Fibroblast of skin of scalp (primary cell): ENCODE data around the gene MORN1.
"Not testable (repeated sequence)": the region's sequence is repeated elsewhere in the genome, so short reads cannot be mapped to it uniquely, and the experiment has no call there.

Experiments used
- DNase-seq: peaks from one replicate; pipeline ENCODE4 v3.0.0-alpha.2; 2013

The MORN1 gene

GRCh38 chr1:2335721-2336455 lies 55.5 kb downstream of the MORN1 start:
- no peak for DNase-seq

DNA sequence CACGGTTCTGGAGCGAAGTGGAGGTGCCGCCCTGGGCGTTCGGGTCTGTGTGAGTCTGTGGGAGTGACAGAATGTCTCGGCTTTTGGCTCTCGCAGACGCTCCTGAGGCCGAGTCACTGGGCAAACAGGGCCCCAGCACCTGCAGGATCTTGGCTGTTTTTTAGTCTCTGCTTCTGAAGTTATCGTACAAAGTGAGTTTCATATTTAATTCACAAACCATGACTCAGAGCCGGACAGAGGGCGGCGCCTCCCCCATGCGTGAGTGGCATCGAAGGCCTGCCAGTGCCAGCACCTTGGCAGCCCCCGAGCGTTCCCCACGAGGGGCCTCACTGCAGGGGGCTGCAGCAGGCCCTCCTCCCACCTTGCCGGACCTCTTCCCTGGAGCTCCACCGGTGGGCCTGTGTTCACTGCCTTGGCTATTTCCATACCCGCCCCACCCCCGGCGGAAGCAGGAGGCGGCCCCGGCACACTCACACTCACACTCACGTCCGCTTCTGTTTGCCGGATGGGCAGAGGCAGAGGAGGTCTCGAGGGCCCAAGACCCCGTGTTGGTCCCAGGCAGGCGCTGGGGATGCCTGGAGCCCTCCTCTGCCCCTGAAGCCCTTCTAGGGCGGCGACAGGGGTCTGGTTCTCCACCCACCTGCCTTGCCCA lies 56.3 kb downstream of the MORN1 start:
- DNase-seq = no peak

- DNase-seq = no peak
Measured at GRCh38 chr1:2334366-2334765, 57.0 kb downstream of the MORN1 start.

DNA sequence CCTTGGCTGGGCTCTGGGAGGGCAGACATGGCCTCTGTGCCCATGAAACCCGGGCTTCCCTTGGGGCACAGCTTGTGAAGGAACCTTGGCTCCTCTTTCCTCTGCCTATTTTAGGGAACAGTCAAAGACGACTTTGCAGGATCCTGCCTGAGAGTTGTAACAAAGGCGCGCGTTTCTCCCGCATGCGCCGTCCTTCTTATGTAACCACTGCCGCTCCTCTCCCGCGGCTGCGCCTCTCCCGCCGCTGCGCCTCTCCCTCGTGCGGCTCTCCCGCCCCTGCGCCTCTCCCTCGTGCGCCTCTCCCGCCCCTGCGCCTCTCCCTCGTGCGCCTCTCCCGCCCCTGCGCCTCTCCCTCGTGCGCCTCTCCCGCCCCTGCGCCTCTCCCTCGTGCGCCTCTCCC lies 59.8 kb downstream of the MORN1 start:
- not testable (repeated sequence) for DNase-seq

GRCh38 chr1:2331200-2331544 lies 60.2 kb downstream of the MORN1 start:
- no peak for DNase-seq

GRCh38 chr1:2330519-2331199 lies 60.7 kb downstream of the MORN1 start:
- peak; percentile 95 for DNase-seq

GRCh38 chr1:2330035-2330434 lies 61.3 kb downstream of the MORN1 start:
- DNase-seq = no peak

DNA sequence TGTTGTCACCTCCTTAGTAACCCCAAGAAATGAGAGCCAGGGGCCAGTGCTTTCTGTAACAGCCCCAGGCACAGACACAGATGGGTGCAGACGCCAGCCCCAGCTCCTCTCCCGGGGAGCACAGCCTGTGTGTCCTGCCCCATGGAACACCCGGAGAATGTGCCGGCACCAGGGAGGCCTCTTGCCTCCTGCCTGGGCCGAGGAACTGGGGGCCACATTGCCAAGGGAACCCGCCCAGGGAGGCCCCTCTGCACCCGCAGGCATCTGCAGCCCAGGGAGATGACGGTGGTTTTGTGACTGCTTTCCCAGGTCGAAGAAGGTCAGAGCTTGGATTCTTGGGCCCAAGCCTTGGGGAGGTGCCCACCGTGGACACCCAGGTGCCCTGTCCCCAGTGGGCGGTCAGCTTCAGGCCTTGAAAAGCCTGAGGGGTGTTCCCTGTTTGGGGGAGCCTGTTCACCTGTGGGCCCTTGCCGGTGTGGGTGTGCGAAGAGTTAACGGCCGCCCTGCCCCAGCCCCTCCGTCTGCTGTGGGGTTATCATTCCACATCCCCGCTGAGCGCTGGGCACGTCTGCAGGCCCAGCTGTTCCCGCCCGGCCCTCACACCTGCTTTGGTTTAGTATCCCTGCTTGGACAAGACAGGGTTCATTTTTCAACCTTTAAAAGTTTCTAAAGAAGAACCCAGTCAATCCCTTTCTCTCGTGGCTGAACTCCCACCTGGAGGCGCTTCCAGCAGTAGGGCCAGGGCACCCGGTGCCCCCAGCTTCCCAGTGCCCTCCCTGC lies 62.5 kb downstream of the MORN1 start:
- DNase-seq = no peak

GRCh38 chr1:2327841-2328240 lies 63.5 kb downstream of the MORN1 start:
- no peak for DNase-seq

- DNase-seq = not testable (repeated sequence)
Measured at GRCh38 chr1:2327162-2327561, 64.2 kb downstream of the MORN1 start.

- DNase-seq = no peak
Measured at GRCh38 chr1:2326524-2326923, 64.8 kb downstream of the MORN1 start.

- no peak for DNase-seq
Measured at GRCh38 chr1:2324553-2325366, 66.6 kb downstream of the MORN1 start.

- DNase-seq = no peak
Measured at GRCh38 chr1:2323451-2323974, 67.8 kb downstream of the MORN1 start.

DNA sequence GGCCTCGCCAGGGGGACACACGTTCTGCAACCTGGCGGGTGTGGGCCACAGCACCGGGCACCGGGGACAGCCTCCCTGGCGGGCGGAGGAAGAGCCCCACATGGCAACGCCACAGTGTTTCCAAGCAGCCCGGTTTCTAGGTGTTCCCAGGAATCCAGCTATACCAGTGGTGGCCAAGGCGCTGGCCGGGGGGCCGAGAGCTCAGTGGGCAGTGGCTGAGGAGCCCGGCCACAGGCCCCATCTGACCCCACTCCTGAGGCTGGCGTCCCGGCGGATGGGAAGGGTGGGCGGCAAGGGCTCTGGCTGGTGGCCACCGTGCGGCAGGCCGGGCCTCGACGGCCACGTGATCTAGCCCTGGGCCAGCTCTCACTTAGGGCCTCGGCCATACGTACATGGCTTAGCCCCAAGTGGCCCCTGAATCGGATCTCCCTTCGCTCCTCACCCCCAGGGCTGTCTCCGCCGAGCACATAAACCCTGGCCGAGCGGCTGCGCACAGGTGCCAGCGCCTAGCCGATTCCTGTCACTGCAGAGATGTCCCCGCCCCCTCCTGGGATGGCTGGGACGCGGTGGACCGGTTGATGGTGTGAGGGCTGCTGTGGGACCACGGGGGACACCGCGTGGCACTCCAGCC lies 68.7 kb downstream of the MORN1 start:
- no peak for DNase-seq

DNA sequence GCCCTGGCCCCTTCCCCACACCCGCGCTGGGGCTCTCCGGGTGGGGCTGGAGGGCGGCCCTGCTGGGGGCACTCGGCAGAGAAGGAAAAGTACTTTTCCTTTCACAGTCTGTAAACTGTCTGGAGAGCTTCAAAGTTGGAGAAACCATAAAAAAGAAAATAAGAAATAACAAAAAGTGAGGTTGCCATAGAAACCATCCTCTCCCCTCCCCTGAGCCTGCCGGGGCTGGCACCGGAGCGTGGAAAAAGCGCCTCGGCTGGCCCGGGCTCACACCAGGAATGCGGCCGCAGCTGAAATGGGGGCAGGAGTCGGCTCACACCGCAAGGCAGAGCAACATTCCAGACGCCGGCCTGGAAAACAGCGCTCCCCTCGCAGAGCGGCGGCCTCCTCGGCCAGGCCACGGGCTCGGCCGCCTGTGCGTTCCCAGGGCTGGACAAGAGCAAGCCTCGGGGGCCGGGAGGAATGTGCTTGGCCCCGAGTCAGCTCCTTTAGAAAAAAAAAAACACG lies 69.2 kb downstream of the MORN1 start:
- peak; percentile 90 for DNase-seq

DNA sequence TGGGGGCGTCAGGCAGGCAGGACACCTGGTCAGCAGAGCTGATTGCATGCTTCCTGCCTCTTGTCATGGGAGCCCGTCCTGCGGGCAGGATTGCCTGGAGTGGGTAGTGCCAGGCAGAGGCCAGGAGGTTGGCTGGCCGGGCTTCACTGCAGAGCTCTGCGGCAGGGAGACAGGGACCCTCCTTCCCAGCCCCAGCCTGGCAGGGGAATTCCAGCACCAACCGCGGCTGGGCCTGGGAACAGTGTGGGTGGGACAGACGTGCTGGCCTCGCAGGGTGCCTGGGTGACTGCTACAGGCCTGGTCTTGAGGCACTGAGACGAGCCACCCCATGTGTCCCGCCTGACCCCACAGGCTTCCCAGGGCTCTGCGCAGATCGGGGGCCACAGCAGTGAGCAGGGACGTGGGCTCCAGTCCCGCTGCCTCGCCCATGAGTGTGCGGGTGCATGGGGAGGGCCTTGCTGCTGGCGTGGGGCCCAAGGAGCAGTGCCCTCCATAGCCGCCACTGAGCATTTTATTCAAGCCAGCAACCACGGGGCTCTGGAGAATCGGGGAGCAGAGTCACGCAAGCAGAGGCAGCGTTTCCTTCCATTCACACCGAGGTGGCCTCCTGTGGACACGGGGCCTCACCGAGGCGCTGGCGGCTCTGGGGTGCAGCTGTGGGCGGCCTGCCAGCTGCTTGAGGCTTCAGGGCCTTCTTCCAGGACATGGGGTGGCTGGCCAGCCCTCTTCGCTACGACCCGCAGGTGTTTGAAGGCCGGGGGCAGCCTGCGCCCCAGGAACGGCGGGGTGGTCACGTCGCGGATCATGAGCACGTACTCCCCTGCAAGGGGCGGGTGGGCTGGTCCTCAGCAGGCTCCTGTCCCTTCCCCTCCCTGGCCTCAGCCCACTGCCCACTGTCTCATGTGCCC lies 70.3 kb downstream of the MORN1 start:
- DNase-seq = no peak

- no peak for DNase-seq
Measured at GRCh38 chr1:2320006-2320405, 71.3 kb downstream of the MORN1 start.

GRCh38 chr1:2319291-2319690 lies 72.1 kb downstream of the MORN1 start:
- DNase-seq = no peak

- no peak for DNase-seq
Measured at GRCh38 chr1:2318314-2319278, 72.8 kb downstream of the MORN1 start.
